Measurements from ENCODE around the gene MRPL47. TPM values are rescaled to one million over a fixed set of nuclear protein-coding genes. Genes with fewer than 3 reads are reported as not detected.

MRPL47 gene
- total RNA-seq, 1 donor from 2014 or later, result 51.2 TPM

DNA sequence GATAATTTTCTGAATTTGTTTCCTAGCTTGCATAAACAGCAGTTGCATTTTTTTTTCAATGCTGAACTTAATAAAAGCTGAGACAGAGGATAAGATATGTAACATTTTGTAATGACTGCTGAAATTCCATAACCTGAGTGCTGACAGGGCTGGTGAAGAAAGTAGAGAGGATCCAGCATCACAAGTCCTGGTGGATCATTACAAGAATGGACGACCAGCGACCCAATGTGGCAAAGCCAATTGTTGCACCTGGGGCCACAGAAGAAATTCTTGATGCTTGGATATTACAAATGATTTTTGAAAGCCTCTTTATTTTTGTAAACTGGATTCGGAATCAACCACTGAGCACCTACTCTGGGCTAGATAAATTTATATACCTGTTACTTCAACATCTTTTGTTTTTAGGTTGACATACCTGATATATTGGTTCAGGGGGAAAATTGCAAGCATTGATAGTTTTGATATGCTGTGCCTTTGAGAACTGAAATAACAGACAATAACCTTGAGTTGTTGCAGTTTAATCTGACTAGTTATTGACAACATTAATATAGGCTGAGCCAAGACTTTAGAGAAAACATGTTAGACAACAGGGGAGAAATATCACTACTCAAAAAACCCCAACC, 45.6 kb downstream of the MRPL47 start:
- TF ChIP-seq, protein P1, sequence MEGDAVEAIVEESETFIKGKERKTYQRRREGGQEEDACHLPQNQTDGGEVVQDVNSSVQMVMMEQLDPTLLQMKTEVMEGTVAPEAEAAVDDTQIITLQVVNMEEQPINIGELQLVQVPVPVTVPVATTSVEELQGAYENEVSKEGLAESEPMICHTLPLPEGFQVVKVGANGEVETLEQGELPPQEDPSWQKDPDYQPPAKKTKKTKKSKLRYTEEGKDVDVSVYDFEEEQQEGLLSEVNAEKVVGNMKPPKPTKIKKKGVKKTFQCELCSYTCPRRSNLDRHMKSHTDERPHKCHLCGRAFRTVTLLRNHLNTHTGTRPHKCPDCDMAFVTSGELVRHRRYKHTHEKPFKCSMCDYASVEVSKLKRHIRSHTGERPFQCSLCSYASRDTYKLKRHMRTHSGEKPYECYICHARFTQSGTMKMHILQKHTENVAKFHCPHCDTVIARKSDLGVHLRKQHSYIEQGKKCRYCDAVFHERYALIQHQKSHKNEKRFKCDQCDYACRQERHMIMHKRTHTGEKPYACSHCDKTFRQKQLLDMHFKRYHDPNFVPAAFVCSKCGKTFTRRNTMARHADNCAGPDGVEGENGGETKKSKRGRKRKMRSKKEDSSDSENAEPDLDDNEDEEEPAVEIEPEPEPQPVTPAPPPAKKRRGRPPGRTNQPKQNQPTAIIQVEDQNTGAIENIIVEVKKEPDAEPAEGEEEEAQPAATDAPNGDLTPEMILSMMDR (IDR thresholded peaks at IDR 0.05; ENCODE audit: insufficient read depth, low read length, poor library complexity, severe bottlenecking), result peak; percentile 88
- H3K36me3 ChIP-seq (ENCODE audit: control insufficient read depth, insufficient read depth, low read length), result no peaks in the 10 kb centered on the region
- DNase-seq (ENCODE audit: low read depth), result no peak
- H3K4me3 ChIP-seq (ENCODE audit: low read depth, low read length), result no peak overlapping the region
- no peaks in the 10 kb centered on the region for H3K27me3 ChIP-seq (ENCODE audit: control insufficient read depth, insufficient read depth, low read length)

DNA sequence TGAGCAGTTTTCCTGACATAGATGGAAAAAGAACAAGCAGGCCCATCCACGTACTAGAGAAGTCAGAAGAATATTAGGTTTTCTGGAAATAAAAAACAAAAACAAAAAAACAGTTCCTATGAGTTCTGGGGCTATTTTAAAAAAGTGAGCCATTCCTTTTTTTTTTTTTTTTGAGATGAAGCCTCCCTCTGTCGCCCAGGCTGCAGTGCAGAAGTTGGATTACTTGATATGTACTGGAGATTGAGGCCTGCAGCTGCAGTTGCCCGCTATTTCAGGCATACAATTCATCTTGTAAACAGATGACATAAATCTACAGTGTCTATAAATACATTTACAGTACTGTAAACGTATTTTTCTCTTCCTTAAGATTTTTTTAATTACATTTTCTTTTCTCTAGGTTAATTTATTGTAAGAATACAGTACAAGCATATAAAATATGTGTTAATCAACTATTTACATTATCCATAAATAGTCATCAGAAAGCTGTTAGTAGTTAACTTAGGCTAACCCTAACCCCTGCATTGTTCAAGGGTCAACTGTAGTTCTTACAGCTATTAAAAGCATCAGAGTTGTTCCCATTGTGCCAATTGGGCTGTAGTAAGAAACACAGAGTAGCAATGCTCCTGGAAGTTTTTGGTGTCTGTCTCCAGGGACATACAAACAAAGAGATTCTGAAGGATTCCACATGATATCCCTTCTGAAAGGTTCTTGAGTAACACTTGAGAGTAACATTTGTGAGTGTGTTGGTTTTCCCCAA, 52.9 kb downstream of the MRPL47 start:
- TF ChIP-seq, protein P1 (IDR thresholded peaks at IDR 0.05; ENCODE audit: insufficient read depth, low read length, poor library complexity, severe bottlenecking), result no peak
- no peak for DNase-seq (ENCODE audit: low read depth)

DNA sequence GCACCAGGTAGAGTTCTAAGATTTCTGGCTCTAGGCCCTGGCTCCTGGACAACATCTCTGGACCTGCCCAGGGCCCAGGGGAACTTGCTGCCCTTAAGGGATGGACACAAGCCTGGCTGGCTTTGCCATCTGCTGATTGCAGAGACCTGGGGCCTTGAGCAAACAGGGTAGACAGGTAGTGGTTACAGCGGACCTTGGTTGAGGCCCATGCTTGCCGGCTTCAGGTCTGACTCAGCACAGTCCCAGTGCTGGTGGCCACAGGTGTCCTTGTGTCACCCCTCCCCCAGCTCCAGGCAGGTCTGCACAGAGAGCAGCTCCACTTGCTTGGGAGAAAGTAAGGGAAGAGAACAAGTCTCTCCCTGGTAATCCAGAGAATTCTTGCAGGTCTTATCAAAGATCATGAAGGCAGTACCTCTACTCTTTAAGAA, 57.6 kb downstream of the MRPL47 start:
- DNase-seq (ENCODE audit: low read depth), result no peak
- H3K27me3 ChIP-seq (ENCODE audit: control insufficient read depth, insufficient read depth, low read length), result no peaks in the 10 kb centered on the region
- TF ChIP-seq, protein P1 (IDR thresholded peaks at IDR 0.05; ENCODE audit: insufficient read depth, low read length, poor library complexity, severe bottlenecking), result no peak
- no peaks in the 10 kb centered on the region for H3K36me3 ChIP-seq (ENCODE audit: control insufficient read depth, insufficient read depth, low read length)
- H3K4me3 ChIP-seq (ENCODE audit: low read depth, low read length), result no peak overlapping the region

More for the DNA sequence above, 52.9 kb downstream of the MRPL47 start:
- no peaks in the 10 kb centered on the region for H3K36me3 ChIP-seq (ENCODE audit: control insufficient read depth, insufficient read depth, low read length)
- H3K4me3 ChIP-seq (ENCODE audit: low read depth, low read length), result no peak overlapping the region
- no peaks in the 10 kb centered on the region for H3K27me3 ChIP-seq (ENCODE audit: control insufficient read depth, insufficient read depth, low read length)

DNA sequence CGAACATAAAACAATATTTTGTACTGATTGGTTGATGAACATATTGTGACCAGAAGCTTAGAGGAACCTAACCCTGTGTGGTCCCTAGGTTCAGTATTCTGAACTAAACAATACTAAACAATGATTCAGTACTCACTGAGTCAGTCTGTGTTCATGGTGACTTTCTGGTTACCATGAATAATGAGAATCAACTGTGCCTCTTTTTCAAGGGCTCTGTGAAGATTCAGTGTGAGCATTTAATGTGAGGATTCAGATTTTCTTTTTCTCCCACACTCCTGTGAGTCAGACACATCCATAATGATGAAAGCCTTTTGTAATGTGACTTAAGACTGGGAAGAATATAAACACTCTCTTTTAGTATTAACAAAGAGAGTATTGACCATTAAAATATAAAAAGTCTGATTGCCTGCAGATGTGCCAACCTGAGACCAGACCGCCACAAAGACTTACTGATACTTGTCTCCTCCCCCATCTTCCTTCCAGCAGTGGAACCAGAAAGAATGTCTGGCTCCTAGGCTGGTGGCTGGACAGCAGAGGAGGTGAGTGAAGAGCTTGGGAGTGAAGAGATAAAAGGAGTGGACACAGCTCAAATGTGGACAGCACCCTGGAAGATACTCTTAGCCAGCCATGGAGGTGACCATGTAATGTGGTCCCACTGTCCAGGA, 59.3 kb downstream of the MRPL47 start:
- Histone ChIP-seq H3K36me3 (ENCODE audit: control insufficient read depth, insufficient read depth, low read length) (no peaks in the 10 kb centered on the region), H3K27me3 (ENCODE audit: control insufficient read depth, insufficient read depth, low read length) (no peaks in the 10 kb centered on the region), H3K4me3 (ENCODE audit: low read depth, low read length) (no peak overlapping the region)
- DNase-seq (ENCODE audit: low read depth), result no peak
- TF ChIP-seq, protein P1 (IDR thresholded peaks at IDR 0.05; ENCODE audit: insufficient read depth, low read length, poor library complexity, severe bottlenecking), result no peak

DNA sequence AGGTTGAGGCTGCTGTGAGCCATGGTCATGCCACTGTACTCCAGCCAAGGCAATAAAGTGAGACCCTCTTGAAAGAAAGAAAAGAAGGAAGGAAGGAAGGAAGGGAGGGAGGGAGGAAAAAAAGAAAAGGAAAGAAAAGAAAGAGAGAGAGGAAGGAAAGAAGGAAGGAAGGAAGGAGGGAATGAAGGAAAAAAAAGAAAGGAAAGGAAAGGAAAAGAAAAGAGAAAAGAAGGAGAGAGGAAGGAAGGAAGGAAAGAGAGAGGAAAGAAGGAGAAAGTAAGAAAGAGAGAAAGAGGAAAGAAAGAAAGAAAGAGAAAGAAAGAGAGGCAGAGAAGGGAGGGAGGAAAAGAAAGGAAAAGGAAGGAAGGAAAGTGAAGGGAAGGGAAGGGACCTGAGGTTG, 62.1 kb downstream of the MRPL47 start:
- no peaks in the 10 kb centered on the region for H3K36me3 ChIP-seq (ENCODE audit: control insufficient read depth, insufficient read depth, low read length)
- H3K27me3 ChIP-seq (ENCODE audit: control insufficient read depth, insufficient read depth, low read length), result no peaks in the 10 kb centered on the region
- no peak for DNase-seq (ENCODE audit: low read depth)
- TF ChIP-seq, protein P1 (IDR thresholded peaks at IDR 0.05; ENCODE audit: insufficient read depth, low read length, poor library complexity, severe bottlenecking), result no peak
- H3K4me3 ChIP-seq (ENCODE audit: low read depth, low read length), result no peak overlapping the region
